Measurements from ENCODE around the gene PPP2R3A. TPM values are rescaled to one million over a fixed set of nuclear protein-coding genes. Genes with fewer than 3 reads are reported as not detected.
"Not testable (repeated sequence)": the region's sequence is repeated elsewhere in the genome, so short reads cannot be mapped to it uniquely, and the experiment has no call there.

The PPP2R3A gene
- total RNA-seq, 2 donors from 2014 or later: 0.50 to 0.54 TPM

GRCh38 chr3:136050250-136050649 is 84.7 kb downstream of the PPP2R3A start:
- ATAC-seq (no peak), DNase-seq (ENCODE audit: low spot score in 2 of 2) (no peak)
- Mint-ChIP-seq H3K36me3 (no peaks in the 10 kb centered on the region), H3K27ac (no peak overlapping the region), H3K9me3 (no peaks in the 10 kb centered on the region)

DNA sequence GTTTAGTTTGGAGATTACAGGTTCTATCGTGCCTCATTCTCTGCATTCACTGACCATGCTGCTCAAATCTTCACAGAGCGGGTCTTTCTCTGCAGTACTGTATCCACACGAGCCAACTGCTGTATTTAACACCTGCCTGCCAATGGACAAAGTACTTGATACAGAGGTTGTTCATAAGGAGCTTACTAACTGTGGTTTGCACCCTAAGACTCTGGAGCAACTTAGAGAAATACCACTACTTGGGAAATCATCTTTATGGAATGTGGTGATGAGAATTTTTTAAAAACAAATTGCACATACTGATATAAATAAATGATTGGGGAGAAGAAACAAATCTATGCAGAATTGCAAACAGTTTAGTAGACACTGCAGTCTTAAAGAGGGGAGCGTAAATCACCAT is 90.0 kb downstream of the PPP2R3A start:
- ATAC-seq: no peak
- Mint-ChIP-seq H3K9me3 (no peaks in the 10 kb centered on the region), H3K36me3 (no peaks in the 10 kb centered on the region), H3K27ac (no peak overlapping the region)
- no peak for DNase-seq (ENCODE audit: low spot score in 2 of 2)

GRCh38 chr3:136067211-136067610 is 101.7 kb downstream of the PPP2R3A start:
- Mint-ChIP-seq H3K36me3 (no peaks in the 10 kb centered on the region), H3K27ac (no peak overlapping the region), H3K9me3 (peaks cover under 1% of the 10 kb centered on the region in 2 donors)
- DNase-seq (ENCODE audit: low spot score in 2 of 2) (no peak), ATAC-seq (no peak)

DNA sequence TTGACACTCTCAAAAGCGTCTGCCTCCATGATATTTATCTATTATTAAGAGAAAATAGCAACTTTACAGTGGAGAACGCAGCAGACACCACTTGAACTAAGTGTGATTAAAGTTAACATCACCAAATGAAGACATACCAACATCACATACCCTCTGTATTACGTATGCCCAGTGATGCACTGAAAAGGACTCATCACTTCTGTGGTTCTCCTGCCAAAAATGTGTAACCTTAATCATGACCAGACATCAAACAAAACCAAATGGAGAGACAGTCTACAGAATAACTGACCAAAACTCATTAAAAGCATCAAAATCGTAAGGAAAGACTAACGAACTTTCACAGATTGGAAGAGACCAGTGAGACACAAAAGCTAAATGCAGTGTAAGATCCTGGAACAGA is 103.2 kb downstream of the PPP2R3A start:
- DNase-seq (ENCODE audit: low spot score in 2 of 2): no peak
- Mint-ChIP-seq H3K9me3 (no peaks in the 10 kb centered on the region), H3K36me3 (no peaks in the 10 kb centered on the region), H3K27ac (no peak overlapping the region)
- no peak for ATAC-seq

DNA sequence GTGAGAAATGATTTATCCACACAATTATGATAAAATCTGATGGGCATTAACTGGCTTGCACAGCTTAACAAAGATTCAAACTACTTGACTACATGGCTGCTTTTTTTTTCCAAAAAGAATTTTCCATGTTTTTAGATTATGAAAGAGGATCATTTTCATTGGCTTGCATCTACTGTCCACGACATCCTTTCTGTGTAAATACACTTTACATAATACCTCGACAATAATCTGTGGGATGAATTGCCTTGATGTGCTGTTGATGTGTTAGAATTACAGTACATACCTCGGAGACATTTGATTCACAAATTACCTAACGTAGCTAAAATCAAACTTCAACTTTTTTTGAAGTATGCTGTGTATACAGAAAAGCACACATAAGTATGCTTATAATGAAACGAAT is 104.4 kb downstream of the PPP2R3A start:
- DNase-seq (ENCODE audit: low spot score in 2 of 2): no peak
- H3K27ac Mint-ChIP-seq: no peak overlapping the region
- no peaks in the 10 kb centered on the region for H3K9me3 Mint-ChIP-seq
- H3K36me3 Mint-ChIP-seq: no peaks in the 10 kb centered on the region
- ATAC-seq: no peak

DNA sequence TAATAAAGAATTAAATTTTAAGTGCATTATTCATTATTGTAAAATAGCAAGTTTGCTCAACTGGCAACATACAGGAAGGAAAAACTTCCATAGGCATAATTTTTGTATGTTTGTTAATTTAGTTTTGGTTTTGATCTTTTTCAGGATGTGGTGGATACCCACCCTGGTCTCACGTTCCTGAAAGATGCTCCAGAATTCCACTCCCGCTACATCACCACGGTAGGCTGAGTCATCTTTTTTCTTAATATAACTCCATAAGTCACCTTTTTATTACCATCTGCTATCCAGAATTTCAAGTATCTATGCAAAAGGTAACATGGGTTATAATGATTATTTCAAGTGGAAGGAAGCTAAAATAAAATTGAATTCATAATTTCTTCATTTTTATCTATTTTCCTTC is 104.8 kb downstream of the PPP2R3A start:
- ATAC-seq (no peak), DNase-seq (ENCODE audit: low spot score in 2 of 2) (no peak)
- H3K9me3 Mint-ChIP-seq: no peaks in the 10 kb centered on the region
- no peaks in the 10 kb centered on the region for H3K36me3 Mint-ChIP-seq
- no peak overlapping the region for H3K27ac Mint-ChIP-seq

DNA sequence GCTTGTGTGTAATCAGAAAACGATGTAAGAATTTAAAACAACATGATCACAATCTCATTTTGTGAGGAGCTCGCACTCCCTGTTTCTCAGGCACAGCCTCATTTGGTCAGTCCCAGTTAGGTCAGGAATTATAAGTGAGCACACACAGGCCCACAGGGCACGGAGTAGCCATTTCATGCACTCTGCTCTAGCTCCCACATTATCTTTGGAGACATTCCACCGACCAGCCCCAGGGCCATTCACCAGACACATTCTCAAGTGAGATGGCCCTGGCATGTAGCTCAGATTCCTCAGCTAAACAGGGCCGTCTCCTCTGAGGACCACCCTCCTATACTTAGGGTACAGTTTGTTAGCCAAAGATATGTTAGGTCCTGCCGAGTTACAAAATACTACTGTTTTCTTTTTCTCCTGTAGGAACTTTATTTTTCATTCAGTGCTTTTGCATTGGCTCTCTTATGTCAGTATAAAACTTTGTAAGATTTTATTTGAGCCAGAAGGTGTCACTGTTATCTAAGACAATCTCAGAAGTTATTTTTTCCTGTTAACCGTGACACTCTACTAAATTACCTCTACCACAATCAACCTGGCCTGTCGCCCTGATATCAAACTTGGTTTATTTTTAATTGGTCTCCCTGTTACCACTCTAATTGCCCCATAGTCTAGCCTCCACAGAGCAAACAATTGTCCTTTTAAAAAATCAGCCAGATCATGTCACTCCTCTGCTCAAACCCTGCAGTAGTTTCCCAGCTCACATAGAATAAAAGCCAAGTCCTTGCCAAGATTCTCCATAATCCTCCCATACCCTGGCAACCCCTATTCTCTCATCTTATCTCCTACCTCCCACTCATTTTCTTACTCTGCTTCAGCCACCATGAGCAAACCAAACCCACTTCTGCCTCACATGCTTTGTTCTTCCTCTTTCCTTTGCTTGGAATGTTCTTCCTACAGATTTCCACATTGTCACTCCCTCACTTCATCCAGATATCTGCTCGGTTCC is 105.7 kb downstream of the PPP2R3A start:
- Mint-ChIP-seq H3K27ac (no peak overlapping the region), H3K9me3 (no peaks in the 10 kb centered on the region), H3K36me3 (no peaks in the 10 kb centered on the region)
- no peak for DNase-seq (ENCODE audit: low spot score in 2 of 2)
- peak in 1 of 2 donors; percentile 37 for ATAC-seq

DNA sequence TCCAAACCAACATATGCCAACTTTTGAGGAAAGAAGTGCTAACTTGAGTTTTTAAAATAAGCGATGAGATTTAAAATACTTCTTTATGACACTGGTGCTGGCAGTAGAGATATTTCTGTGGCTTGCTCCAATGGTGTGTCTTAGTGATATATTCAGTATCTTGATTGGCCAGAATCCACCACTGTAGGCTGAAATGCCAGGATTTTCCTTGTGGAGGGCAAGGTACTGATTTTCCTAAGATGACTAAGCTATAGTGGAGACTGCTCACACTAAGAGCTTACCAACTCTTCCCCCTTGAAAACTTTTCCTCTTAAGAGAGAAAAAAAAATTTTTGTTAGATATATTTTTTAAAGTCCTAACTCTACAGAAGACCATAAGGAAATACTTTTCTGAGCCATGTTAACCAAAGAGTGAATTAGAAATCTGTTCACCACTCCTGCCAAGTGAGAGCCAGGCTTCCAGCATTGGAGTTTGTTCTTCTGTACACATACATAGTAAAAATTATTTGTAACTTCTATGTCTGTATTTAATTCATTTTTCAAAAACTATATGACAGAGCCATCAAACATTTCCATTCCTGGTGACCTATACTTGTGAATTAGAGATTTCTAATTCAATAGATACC is 109.1 kb downstream of the PPP2R3A start:
- Mint-ChIP-seq H3K36me3 (no peaks in the 10 kb centered on the region), H3K9me3 (no peaks in the 10 kb centered on the region), H3K27ac (no peak overlapping the region)
- DNase-seq (ENCODE audit: low spot score in 2 of 2): no peak
- ATAC-seq: no peak

DNA sequence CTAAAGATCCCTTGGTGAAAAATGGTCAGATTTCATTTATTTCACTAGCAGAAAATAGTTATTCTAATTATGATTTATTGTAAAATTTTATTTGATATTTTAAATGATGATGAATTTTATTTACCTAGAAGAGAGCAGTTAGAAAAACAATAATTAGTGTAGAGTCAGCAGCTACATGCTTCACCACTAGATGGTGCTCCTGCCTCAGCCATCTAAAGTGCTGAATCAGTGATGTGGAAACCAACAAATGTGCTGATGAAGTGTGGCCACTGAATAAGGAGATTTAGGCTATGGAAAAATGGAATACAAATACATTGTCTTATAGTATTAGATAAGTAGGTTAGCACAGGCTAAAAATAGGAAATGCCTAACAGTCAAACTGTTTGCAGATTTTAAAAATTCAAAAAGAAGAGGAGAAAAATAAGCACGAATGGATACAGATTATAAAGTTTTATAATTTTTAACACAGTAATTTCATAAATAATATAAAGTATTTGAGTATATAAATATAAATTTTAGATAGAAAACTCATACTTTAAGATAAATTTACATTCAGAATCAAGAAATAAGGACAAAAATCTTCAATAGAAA is 109.8 kb downstream of the PPP2R3A start:
- DNase-seq (ENCODE audit: low spot score in 2 of 2) (peak in 1 of 2 donors; percentile 68), ATAC-seq (peak; percentile 54 to 55)
- no peaks in the 10 kb centered on the region for H3K36me3 Mint-ChIP-seq
- no peak overlapping the region for H3K27ac Mint-ChIP-seq
- H3K9me3 Mint-ChIP-seq: no peaks in the 10 kb centered on the region

DNA sequence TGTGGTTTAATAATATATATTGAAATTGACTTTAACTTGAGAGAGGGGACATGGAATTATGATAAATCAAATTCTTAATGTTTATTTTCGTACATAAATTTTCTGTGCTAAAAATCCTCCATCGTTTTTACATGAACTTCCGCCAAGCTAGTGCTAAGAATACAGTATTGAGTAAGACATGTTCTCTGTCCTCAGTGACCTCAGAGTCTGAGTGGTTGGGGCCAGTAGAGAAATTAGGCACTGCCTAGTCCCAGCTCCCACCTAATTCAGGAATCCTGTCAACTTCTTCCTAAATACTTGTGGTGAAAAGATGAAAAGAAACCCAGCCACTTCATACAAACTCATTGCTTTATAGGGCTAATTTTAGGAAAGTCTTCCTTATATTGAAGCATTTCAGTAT is 110.3 kb downstream of the PPP2R3A start:
- H3K36me3 Mint-ChIP-seq: no peaks in the 10 kb centered on the region
- H3K27ac Mint-ChIP-seq: no peak overlapping the region
- no peaks in the 10 kb centered on the region for H3K9me3 Mint-ChIP-seq
- ATAC-seq: no peak
- DNase-seq (ENCODE audit: low spot score in 2 of 2): no peak

DNA sequence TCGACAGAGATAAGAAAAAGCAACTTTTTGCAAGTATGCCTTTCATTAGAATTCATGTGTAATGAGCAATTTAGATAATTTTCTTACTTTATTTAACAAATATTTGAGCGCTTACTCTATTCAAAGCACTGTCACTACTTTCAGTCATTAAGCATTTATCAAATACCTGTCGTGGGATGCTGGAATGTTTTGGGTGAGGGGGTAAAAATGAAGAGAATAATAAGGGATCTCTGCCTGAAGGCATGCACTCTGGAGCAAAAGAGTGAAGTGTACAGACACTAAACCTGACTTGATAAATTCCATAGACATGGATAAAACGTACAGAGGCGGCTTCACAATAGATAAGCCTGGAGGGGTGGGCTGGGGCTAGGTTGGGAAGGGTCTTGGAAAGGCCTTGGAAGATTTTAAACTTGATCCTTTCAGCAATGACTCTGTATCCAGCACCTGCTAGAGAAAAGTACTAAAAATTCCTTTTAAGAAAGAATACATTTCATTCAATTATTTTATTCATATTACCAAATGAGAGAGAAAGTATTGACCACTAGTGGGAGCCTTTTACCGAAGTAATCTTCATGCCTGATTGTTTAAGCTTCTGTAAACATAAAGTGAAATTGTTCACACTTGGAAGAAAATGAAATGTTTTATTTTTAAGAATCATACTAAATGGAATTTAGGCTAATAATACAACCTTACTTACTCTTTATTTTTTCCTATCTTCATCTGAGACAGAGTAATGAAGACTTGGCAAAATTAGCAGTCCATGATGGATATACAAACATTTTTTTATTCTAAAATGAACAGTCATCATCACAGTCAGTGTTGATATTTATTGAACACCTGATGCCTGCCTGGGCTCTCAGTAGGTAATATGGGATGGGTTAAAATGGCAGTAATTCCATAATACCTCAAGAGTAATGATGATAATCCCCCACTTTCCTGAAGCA is 113.2 kb downstream of the PPP2R3A start:
- no peak overlapping the region for H3K27ac Mint-ChIP-seq
- no peaks in the 10 kb centered on the region for H3K9me3 Mint-ChIP-seq
- DNase-seq (ENCODE audit: low spot score in 2 of 2) (no peak), ATAC-seq (no peak)
- H3K36me3 Mint-ChIP-seq: peaks cover 0 to 3% of the 10 kb centered on the region in 2 donors

GRCh38 chr3:136083641-136084382 is 118.3 kb downstream of the PPP2R3A start:
- peaks cover 0 to 16% of the 10 kb centered on the region in 2 donors for H3K9me3 Mint-ChIP-seq
- not testable (repeated sequence) for DNase-seq (ENCODE audit: low spot score in 2 of 2); ATAC-seq; H3K27ac Mint-ChIP-seq
- peaks cover 13 to 21% of the 10 kb centered on the region in 2 donors for H3K36me3 Mint-ChIP-seq

DNA sequence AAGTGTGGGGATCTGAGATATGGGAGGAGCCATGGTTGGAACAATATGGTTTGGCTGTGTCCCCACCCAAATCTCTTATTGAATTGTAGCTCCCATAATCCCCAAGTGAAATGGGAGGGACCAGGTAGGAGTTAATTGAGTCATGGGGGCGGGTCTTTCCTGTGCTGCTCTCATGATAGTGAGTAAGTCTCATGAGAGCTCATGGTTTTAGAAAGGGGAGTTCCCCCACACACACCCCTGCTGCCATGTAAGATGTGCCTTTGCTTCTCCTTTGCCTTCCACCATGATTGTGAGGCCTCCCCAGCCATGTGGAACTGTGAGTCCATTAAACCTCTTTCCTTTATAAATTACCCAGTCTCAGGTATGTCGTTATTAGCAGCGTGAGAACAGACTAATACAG is 119.5 kb downstream of the PPP2R3A start:
- DNase-seq (ENCODE audit: low spot score in 2 of 2); H3K27ac Mint-ChIP-seq: not testable (repeated sequence)
- H3K9me3 Mint-ChIP-seq: peaks cover 0 to 16% of the 10 kb centered on the region in 2 donors
- peak in 1 of 2 donors; percentile 82 for ATAC-seq
- H3K36me3 Mint-ChIP-seq: peaks cover 13 to 21% of the 10 kb centered on the region in 2 donors

DNA sequence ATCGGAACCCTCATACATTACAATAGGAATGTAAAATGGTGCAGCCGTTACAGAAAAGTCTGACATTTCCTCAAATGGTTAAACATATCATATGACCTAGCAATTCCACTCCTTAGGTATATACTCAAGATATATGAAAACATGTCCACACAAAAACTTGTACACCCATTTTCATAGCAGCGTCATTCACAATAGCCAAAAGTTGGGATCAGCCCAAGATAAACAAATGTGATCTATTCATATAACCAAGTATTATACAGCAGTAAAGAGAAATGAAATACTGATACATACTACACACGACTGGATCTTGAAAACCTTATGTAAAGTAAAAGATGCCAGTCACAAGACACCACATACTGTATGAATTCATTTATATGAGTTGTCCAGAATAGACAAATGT is 128.2 kb downstream of the PPP2R3A start:
- no peak for ATAC-seq

GRCh38 chr3:136105044-136105443 is 139.5 kb downstream of the PPP2R3A start:
- Mint-ChIP-seq H3K9me3 (no peaks in the 10 kb centered on the region), H3K27ac (no peak overlapping the region), H3K36me3 (no peaks in the 10 kb centered on the region)
- ATAC-seq: no peak
- no peak for DNase-seq (ENCODE audit: low spot score in 2 of 2)

More for the DNA sequence above, 128.2 kb downstream of the PPP2R3A start:
- Mint-ChIP-seq H3K36me3 (no peaks in the 10 kb centered on the region), H3K9me3 (no peaks in the 10 kb centered on the region), H3K27ac (no peak overlapping the region)
- no peak for DNase-seq (ENCODE audit: low spot score in 2 of 2)

DNA sequence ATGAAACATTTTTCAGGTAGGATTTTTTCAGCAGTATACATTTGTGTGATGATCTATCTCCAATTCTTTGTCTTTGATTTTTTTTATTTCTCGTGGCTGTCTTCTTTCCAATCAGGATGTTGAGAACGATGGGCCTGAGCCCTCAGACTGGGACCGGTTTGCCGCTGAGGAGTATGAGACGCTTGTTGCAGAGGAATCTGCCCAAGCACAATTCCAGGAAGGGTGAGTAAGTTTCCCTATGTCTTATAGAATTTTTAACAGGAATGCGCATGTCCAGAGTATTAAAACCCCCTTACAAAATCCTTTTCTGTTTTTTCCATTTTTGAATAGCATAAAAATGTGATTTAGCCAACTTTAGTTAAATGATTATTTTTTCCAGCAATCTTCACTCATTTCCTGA is 140.6 kb downstream of the PPP2R3A start:
- no peak overlapping the region for H3K27ac Mint-ChIP-seq
- H3K9me3 Mint-ChIP-seq: no peaks in the 10 kb centered on the region
- ATAC-seq: no peak
- no peaks in the 10 kb centered on the region for H3K36me3 Mint-ChIP-seq
- no peak for DNase-seq (ENCODE audit: low spot score in 2 of 2)
